Choroid plexus epithelial cell (primary cell): ENCODE data around the gene PBX4.
A peak's percentile ranks its signal among the peaks of the same experiment; 100 is the strongest.

Experiments
- DNase-seq: peaks from one replicate; pipeline ENCODE4 v3.0.0-alpha.2; 2010; ENCODE audit warnings: low read depth
- H3K4me3 ChIP-seq: 2 replicates; pipeline ENCODE4 v1.5.1; 2011; ENCODE audit warnings: low read depth, mild to moderate bottlenecking, control low read depth, low read length, moderate library complexity
- TF ChIP-seq, protein P1 (sequence below): conservative IDR thresholded peaks from 2 replicates; pipeline ENCODE4 v1.5.1; 2011; ENCODE audit warnings: low read depth, mild to moderate bottlenecking, control low read depth, inconsistent platforms, low read length, moderate library complexity

PBX4 gene

DNA sequence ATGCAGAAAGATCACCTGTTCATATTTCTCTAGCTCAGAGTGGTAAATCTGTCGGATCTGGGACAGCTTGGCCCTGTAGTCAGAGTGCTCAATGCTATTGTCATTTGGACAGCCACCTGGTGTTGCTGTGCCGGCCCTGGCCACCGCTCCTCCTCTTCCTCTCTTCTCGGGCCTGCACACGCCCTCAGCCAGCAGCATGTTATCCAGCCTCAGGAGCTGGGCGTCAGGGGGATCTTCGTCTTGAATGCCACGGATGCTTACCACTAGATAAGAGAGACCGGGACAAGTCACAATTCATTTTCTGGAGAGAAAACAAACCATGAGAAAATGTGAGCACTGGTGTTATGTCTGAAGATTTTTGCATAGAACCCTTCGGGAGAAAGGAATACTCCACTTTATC lies 47.9 kb downstream of the PBX4 start:
- TF ChIP-seq, protein P1, sequence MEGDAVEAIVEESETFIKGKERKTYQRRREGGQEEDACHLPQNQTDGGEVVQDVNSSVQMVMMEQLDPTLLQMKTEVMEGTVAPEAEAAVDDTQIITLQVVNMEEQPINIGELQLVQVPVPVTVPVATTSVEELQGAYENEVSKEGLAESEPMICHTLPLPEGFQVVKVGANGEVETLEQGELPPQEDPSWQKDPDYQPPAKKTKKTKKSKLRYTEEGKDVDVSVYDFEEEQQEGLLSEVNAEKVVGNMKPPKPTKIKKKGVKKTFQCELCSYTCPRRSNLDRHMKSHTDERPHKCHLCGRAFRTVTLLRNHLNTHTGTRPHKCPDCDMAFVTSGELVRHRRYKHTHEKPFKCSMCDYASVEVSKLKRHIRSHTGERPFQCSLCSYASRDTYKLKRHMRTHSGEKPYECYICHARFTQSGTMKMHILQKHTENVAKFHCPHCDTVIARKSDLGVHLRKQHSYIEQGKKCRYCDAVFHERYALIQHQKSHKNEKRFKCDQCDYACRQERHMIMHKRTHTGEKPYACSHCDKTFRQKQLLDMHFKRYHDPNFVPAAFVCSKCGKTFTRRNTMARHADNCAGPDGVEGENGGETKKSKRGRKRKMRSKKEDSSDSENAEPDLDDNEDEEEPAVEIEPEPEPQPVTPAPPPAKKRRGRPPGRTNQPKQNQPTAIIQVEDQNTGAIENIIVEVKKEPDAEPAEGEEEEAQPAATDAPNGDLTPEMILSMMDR, result no peak
- H3K4me3 ChIP-seq, result no peak overlapping the region
- no peak for DNase-seq

DNA sequence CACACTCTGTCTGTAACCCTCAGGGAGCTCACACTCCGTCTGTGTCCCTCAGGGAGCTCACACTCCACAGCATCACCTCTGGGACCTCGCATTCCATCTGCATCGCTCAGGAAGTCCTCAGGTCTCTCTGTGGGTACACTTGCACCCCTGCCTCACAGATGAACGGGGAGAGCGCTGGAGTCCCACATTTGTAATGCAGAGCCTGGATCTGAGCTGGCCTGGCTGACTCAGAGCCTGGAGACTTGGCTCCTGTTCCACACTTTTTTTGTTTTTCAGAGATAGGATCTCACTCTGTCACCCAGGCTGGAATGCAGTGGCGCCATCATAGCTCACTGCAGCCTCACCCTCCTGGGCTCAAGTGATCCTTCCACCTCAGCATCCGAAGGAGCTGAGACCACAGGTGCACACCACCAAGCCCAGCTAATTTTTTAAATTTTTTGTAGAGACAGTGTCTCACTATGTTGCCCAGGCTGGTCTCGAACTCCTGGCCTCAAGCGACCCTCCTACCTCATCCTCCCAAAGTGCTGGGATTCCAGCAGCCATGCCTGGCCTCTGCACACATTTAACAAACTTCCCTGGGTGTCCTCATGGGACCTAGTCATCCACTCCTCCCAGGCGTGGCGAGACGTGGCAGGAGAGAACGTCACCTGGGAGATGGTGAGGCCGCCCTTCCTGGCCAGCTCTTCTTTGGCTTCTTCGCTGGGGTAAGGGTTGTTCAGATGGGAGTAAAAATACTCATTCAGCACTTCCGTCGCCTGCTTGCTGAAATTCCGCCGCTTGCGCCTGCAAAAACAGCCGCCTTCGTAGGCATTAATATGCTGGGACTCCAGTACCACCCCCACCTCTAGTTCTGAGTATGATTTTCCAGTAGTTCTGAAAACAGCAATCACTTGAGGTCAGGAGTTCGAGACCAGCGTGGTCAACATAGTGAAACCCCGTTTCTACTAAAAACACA lies 49.4 kb downstream of the PBX4 start:
- no peak overlapping the region for H3K4me3 ChIP-seq
- peak; percentile 43 for DNase-seq
- TF ChIP-seq, protein P1, result no peak

DNA sequence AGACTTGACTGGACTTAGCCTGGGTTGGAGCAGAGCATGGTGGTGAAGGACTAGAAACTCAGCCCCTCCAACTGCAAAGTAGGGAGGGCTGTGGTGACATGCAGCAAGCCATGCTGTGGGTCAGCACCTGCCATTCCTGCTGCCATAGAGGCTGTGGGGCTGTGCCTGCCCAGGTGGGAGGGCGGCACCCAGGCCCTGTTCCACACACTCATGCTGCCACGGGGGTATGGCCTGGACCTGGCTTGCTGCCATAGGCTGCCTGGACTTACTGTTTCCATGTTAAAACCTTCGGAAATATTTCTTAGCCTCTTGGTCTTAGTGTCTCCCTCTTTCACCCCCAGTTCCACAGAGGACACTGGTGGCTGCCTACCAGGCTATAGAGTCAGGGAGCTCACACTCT lies 51.1 kb downstream of the PBX4 start:
- no peak for DNase-seq
- H3K4me3 ChIP-seq, result no peak overlapping the region
- TF ChIP-seq, protein P1, result no peak

DNA sequence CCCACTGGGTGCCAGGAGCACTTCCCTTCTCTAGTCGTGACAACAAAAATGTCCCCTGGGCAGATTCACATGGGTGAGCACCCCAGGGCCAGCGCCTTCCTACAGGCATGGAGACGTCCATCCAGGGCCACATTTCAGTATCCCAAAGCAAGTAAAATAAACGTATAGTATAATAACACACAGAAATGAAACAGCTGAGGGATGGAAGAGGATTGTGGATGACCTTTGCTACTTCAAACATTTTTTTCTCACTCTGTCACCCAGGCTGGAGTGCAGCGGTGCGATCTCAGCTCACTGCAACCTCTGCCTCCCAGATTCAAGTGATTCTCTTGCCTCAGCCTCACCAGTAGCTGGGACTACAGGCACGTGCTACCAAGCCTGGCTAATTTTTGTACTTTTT lies 52.2 kb downstream of the PBX4 start:
- DNase-seq, result peak; percentile 72
- TF ChIP-seq, protein P1, result no peak
- no peak overlapping the region for H3K4me3 ChIP-seq

DNA sequence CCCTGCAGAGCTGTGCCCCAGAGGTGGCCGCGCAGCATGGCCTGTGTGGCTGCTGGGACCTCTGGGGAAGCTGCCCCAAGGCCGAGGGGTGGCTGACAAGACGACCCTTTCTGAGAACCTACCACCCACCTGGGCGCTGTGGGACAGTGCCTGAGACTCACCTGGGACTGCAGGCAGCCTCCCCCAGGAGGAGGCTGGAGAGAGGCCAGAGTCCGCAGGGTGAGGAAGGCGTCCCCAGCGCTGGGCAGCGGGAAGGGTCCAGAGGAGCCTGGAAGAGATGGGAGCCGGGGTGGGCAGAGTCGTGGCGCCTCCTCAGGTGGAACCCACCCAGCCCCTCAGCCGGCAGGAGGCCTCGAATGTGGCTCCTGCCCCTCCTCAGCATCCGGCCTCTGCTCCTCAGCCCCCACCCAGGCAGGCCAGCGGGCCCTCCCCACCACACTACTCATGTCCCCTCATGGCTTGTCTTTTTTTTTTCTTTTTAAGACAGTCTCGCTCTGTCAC lies 55.1 kb downstream of the PBX4 start:
- no peak overlapping the region for H3K4me3 ChIP-seq
- TF ChIP-seq, protein P1, result no peak
- DNase-seq, result no peak

DNA sequence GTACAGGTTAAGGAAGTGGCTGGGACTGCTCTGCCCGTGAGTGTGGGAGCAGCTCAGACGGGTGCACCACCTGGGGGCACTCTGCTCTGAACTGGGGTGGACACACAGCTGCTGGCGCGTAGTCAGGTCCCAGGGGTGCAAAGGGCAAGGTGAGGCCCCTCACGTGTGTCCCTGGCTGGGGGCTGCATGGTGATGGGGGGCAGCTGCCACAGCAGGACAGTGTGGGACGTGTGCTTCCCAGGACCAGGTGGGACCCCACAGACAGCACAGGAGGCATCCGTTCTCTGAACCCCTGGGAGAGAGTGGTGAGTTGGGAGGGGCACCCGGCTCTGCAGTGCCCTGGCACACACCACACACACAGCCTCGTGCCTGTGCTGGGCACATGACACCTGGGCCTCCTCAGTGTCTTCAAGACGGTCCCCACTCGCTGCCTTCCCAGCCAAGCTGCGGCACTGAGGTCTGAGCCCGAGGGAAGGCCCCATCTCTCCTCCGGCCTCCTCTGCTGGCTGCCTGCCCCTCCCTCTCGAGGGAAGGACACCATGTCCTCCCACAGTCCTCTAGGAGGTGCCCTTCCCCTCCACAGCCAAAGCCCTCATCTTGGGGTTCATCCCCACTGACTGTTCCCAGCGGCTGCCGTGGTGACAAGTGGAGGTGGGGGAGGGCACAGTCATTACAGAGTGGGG lies 55.7 kb downstream of the PBX4 start:
- H3K4me3 ChIP-seq, result no peak overlapping the region
- DNase-seq, result no peak
- TF ChIP-seq, protein P1, result peak; percentile 23
